Kidney epithelial cell (primary cell): ENCODE results near the gene CLCN1. TPM values are rescaled to one million over a fixed set of nuclear protein-coding genes. Genes with fewer than 3 reads are reported as not detected.

ENCODE experiments used
- DNase-seq: peaks from one replicate; pipeline ENCODE4 v3.0.0-alpha.2; 2010; ENCODE audit warnings: low read depth
- H3K27me3 ChIP-seq: 2 replicates; pipeline ENCODE4 v1.6.0; 2011; ENCODE audit warnings: low read length; ENCODE audit not compliant: control insufficient read depth, insufficient read depth
- H3K36me3 ChIP-seq: 2 replicates; pipeline ENCODE4 v1.5.1; 2011; ENCODE audit warnings: low read length; ENCODE audit not compliant: control insufficient read depth, insufficient read depth
- H3K4me3 ChIP-seq: 2 replicates; pipeline ENCODE4 v1.5.1; 2011; ENCODE audit warnings: low read depth, mild to moderate bottlenecking, control low read depth, low read length
- total RNA-seq: library from RNA; depleted of rRNA; stranded (reverse); fragments of >200 nt; gene quantifications from 2 replicates; pipeline ENCODE4 v1.2.3, GENCODE V29; 2015
- TF ChIP-seq, protein P1 (sequence below): IDR thresholded peaks from 2 replicates; pipeline ENCODE4 v1.5.1; 2011; ENCODE audit warnings: mild to moderate bottlenecking, moderate library complexity, low read length, control low read depth, inconsistent platforms; ENCODE audit not compliant: insufficient read depth, poor library complexity, severe bottlenecking

CLCN1 gene
- total RNA-seq, 1 donor from 2014 or later: not detected

GRCh38 chr7:143393267-143394041 lies 77.5 kb downstream of the CLCN1 start:
- Histone ChIP-seq H3K27me3 (no peaks in the 10 kb centered on the region), H3K4me3 (no peak overlapping the region), H3K36me3 (peaks cover 2% of the 10 kb centered on the region)
- TF ChIP-seq, protein P1, sequence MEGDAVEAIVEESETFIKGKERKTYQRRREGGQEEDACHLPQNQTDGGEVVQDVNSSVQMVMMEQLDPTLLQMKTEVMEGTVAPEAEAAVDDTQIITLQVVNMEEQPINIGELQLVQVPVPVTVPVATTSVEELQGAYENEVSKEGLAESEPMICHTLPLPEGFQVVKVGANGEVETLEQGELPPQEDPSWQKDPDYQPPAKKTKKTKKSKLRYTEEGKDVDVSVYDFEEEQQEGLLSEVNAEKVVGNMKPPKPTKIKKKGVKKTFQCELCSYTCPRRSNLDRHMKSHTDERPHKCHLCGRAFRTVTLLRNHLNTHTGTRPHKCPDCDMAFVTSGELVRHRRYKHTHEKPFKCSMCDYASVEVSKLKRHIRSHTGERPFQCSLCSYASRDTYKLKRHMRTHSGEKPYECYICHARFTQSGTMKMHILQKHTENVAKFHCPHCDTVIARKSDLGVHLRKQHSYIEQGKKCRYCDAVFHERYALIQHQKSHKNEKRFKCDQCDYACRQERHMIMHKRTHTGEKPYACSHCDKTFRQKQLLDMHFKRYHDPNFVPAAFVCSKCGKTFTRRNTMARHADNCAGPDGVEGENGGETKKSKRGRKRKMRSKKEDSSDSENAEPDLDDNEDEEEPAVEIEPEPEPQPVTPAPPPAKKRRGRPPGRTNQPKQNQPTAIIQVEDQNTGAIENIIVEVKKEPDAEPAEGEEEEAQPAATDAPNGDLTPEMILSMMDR: no peak
- DNase-seq: no peak

DNA sequence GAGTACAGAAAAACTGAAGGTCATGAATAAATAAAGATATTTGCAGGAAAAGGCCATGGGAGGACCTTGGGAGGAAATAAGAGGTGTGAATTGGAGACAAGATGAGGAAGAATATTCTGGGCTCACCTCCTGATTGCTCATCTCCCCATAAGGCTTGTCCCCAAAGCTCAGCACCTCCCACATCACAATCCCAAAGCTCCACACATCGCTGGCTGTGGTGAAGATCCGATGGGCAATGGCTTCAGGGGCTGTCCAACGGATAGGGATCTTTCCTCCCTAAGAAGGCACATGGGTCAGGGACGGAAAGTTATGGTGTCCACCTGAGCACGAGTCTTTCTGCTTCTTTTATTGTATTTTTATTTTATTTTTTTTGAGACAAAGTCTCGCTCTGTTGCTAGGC lies 78.2 kb downstream of the CLCN1 start:
- TF ChIP-seq, protein P1: no peak
- Histone ChIP-seq H3K36me3 (peaks cover 2% of the 10 kb centered on the region), H3K4me3 (no peak overlapping the region), H3K27me3 (no peaks in the 10 kb centered on the region)
- no peak for DNase-seq

DNA sequence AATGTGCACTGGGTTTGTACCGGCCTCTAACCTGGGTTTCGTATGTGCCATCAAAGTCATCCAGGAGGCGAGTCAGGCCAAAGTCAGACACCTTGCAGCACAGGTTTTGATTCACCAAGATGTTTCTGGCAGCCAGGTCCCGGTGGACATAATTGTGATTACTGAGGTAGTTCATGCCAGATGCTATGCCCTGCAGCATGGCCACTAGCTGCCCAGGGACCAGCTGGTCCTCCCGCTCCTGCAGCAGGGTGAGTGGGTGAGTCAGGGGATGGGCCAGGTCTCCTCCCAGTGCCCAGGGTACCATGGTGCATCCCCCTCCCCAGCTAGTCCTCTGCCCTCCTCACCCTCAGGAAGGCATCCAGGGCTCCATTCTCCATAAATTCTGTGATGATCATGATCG lies 78.9 kb downstream of the CLCN1 start:
- Histone ChIP-seq H3K27me3 (no peaks in the 10 kb centered on the region), H3K4me3 (no peak overlapping the region), H3K36me3 (peaks cover 2% of the 10 kb centered on the region)
- TF ChIP-seq, protein P1: no peak
- no peak for DNase-seq

GRCh38 chr7:143395187-143396149 lies 79.6 kb downstream of the CLCN1 start:
- Histone ChIP-seq H3K36me3 (peaks cover 2% of the 10 kb centered on the region), H3K4me3 (no peak overlapping the region), H3K27me3 (no peaks in the 10 kb centered on the region)
- TF ChIP-seq, protein P1: peak; percentile 3
- no peak for DNase-seq

DNA sequence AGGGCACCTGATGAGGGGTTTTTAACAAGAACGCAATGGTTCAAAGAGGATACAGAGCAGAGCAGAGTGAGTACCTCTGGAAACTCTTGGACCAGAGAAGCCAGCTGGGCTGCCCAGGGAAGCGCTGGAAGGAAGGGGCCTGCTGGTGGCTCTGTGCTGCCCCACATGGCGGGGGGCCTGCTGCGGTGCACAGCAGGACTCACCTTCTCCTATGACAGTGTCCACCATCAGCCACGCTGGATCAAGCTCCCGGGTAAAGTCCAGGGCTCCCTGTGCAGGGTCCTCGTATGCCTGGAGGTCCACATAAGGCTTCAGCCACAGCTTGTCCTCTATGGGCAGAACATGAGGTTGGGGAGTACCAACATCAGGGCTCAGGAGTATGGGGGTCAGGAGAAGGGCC lies 80.3 kb downstream of the CLCN1 start:
- no peaks in the 10 kb centered on the region for H3K27me3 ChIP-seq
- H3K36me3 ChIP-seq: peaks cover 2% of the 10 kb centered on the region
- no peak for DNase-seq
- H3K4me3 ChIP-seq: no peak overlapping the region
- TF ChIP-seq, protein P1: no peak
